Karpas-422 (cell line): ENCODE measurements around the gene DISC1. TPM values are rescaled to one million over a fixed set of nuclear protein-coding genes. Genes with fewer than 3 reads are reported as not detected.

Experiments used
- DNase-seq: peaks from one replicate; pipeline ENCODE4 v3.0.0-alpha.2; 2015
- H2AFZ ChIP-seq: fragments of 200-600 bp; sonication (generic); 2 replicates; pipeline ENCODE4 v1.6.1; 2014; ENCODE audit warnings: antibody characterized with exemption, low read length, mixed read lengths
- H3K27ac ChIP-seq: fragments of 200-600 bp; sonication (generic); 2 replicates; pipeline ENCODE4 v1.5.1; 2014; ENCODE audit warnings: mild to moderate bottlenecking, low read length, moderate library complexity
- H3K27me3 ChIP-seq: fragments of 200-600 bp; sonication (generic); 2 replicates; pipeline ENCODE4 v1.6.1; 2014; ENCODE audit warnings: low read length, mixed read lengths
- H3K36me3 ChIP-seq: fragments of 200-600 bp; sonication (generic); 2 replicates; pipeline ENCODE4 v1.6.1; 2014; ENCODE audit warnings: low read length, mixed read lengths; ENCODE audit not compliant: insufficient read depth
- H3K4me1 ChIP-seq: fragments of 200-600 bp; sonication (generic); 2 replicates; pipeline ENCODE4 v1.6.1; 2014; ENCODE audit warnings: mild to moderate bottlenecking, low read length, mixed read lengths
- H3K4me2 ChIP-seq: fragments of 200-600 bp; sonication (generic); 2 replicates; pipeline ENCODE4 v1.6.1; 2014; ENCODE audit warnings: low read length, low read depth, mild to moderate bottlenecking; ENCODE audit not compliant: poor library complexity, severe bottlenecking
- H3K4me3 ChIP-seq: fragments of 200-600 bp; sonication (generic); 2 replicates; pipeline ENCODE4 v1.5.1; 2014; ENCODE audit warnings: mild to moderate bottlenecking, antibody characterized with exemption, low read length, mixed read lengths
- H3K79me2 ChIP-seq: fragments of 200-600 bp; sonication (generic); 2 replicates; pipeline ENCODE4 v1.6.1; 2014; ENCODE audit warnings: mild to moderate bottlenecking, low read length, mixed read lengths
- H3K9ac ChIP-seq: fragments of 200-600 bp; sonication (generic); 2 replicates; pipeline ENCODE4 v1.6.0; 2014; ENCODE audit warnings: low read length
- H3K9me2 ChIP-seq: fragments of 200-600 bp; sonication (generic), shearing (Covaris generic); replicated peaks from 2 replicates; pipeline ENCODE4 v1.6.0; 2014; ENCODE audit warnings: mild to moderate bottlenecking, low read length, moderate library complexity; ENCODE audit not compliant: insufficient read depth
- H3K9me3 ChIP-seq: fragments of 300-700, 200-600 bp; sonication (generic); 2 replicates; pipeline ENCODE4 v1.6.1; 2014; ENCODE audit warnings: low read length, mixed read lengths
- H4K20me1 ChIP-seq: fragments of 200-600 bp; sonication (generic); 2 replicates; pipeline ENCODE4 v1.6.1; 2014; ENCODE audit warnings: mild to moderate bottlenecking, antibody characterized with exemption, low read length, low read depth; ENCODE audit not compliant: insufficient read depth
- total RNA-seq: library from RNA; depleted of rRNA; stranded (reverse); fragments of >200 nt; shearing (Covaris generic); gene quantifications from 2 replicates; pipeline ENCODE4 v1.2.3, GENCODE V29; 2014; ENCODE audit warnings: low replicate concordance

Gene DISC1
- total RNA-seq, 1 experiment from 2014 or later, result 6.4 TPM

DNA sequence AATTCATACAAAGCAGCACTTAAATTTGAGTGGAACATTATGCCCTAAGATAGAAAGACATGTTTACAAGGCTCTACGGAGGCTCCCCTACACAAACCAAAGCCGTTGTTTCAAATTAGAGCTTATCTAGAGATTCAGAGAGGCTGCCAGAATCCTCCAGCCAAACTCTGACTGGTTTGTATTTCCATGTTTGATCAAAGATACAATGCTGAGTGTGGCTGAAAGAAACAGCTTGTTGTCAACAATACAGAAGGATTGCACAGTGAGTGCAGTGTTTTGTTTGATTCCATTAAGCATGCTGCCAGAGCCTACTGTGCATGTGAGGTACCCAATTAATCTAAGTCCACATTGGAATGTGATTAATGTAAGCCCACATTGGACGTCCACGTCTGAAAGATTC is 402.7 kb downstream of the DISC1 start:
- Histone ChIP-seq H4K20me1 (no peaks in the 10 kb centered on the region), H3K9me3 (no peaks in the 10 kb centered on the region), H3K9me2 (no peaks in the 10 kb centered on the region), H3K4me1 (no peaks in the 10 kb centered on the region), H3K27me3 (no peaks in the 10 kb centered on the region), H3K4me2 (no peak overlapping the region), H3K36me3 (no peaks in the 10 kb centered on the region), H3K9ac (no peak overlapping the region), H3K27ac (no peak overlapping the region), H2AFZ (no peak overlapping the region), H3K79me2 (no peaks in the 10 kb centered on the region), H3K4me3 (no peak overlapping the region)
- no peak for DNase-seq

DNA sequence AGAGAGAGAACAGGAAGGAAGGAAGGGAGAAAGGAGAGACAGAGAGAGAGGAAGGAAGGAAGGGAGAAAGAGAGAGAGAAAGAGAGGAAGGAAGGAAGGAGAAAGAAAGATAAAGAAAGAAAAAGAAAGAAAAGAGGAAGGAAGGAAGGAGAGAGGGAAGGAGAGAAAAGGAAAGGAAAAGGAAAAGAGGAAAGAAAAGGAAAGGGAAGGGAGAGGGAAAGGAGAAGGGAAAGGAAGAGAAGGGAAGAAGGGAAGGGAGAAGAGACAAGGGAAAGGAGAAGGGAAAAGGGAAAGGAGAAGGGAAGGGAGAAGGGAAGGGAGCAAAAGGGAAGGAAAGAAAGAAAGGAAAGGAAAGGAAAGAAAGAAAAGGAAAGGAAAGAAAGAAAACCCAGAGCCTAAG is 404.6 kb downstream of the DISC1 start:
- Histone ChIP-seq H3K4me2 (no peak overlapping the region), H3K4me3 (no peak overlapping the region), H3K27ac (no peak overlapping the region), H3K9me3 (no peaks in the 10 kb centered on the region), H3K27me3 (no peaks in the 10 kb centered on the region), H3K79me2 (no peaks in the 10 kb centered on the region), H3K9ac (no peak overlapping the region), H3K36me3 (no peaks in the 10 kb centered on the region), H3K4me1 (no peaks in the 10 kb centered on the region), H4K20me1 (no peaks in the 10 kb centered on the region), H3K9me2 (no peaks in the 10 kb centered on the region), H2AFZ (no peak overlapping the region)
- DNase-seq, result no peak

DNA sequence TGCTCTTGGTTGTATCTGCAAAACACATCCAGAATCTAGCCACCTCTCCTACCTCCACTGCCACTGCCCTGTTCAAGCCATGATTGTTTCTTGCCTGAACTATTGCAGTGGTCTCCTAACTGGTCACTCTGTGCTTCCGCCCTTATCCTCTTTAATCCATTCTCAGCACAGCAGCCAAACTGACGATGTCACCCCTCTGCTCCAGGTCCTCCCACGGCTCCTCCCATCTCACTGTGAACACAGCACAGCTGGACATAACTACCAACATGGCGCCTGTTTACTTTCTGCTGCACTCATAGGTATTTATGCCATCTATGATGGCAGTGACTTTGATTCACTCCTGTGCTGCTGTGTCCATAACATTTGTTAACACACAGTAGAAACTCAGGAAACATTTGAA is 406.7 kb downstream of the DISC1 start:
- H3K36me3 ChIP-seq, result no peaks in the 10 kb centered on the region
- no peak overlapping the region for H3K4me3 ChIP-seq
- no peak overlapping the region for H2AFZ ChIP-seq
- H3K27me3 ChIP-seq, result no peaks in the 10 kb centered on the region
- H3K9ac ChIP-seq, result no peak overlapping the region
- no peaks in the 10 kb centered on the region for H3K4me1 ChIP-seq
- H3K27ac ChIP-seq, result no peak overlapping the region
- no peaks in the 10 kb centered on the region for H4K20me1 ChIP-seq
- DNase-seq, result no peak
- no peaks in the 10 kb centered on the region for H3K9me2 ChIP-seq
- no peaks in the 10 kb centered on the region for H3K9me3 ChIP-seq
- no peak overlapping the region for H3K4me2 ChIP-seq
- H3K79me2 ChIP-seq, result no peaks in the 10 kb centered on the region

DNA sequence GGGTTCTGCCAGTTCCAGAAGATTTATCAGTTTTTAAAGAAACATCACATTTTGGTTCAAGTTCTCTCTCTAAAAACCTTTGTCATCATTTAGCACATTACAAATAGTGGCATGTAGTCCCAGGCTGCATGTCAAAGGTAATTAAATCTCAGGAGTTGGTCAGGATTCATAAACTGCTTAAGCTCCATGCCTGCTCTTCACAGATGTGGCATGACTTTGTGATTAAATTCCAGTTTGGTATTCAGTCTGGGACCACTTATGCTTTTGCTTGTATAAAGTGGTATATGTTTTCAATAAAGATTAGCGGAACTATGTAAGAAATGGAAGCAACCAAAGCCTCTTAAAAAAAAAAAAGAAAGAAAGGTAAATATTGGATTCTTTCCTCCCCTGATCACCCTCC is 408.0 kb downstream of the DISC1 start:
- Histone ChIP-seq H3K9ac (no peak overlapping the region), H3K9me2 (no peaks in the 10 kb centered on the region), H3K4me1 (no peaks in the 10 kb centered on the region), H3K4me3 (no peak overlapping the region), H4K20me1 (no peaks in the 10 kb centered on the region), H3K4me2 (no peak overlapping the region), H3K36me3 (no peaks in the 10 kb centered on the region), H3K27me3 (no peaks in the 10 kb centered on the region), H3K79me2 (no peaks in the 10 kb centered on the region), H3K9me3 (no peaks in the 10 kb centered on the region), H3K27ac (no peak overlapping the region), H2AFZ (no peak overlapping the region)
- no peak for DNase-seq

DNA sequence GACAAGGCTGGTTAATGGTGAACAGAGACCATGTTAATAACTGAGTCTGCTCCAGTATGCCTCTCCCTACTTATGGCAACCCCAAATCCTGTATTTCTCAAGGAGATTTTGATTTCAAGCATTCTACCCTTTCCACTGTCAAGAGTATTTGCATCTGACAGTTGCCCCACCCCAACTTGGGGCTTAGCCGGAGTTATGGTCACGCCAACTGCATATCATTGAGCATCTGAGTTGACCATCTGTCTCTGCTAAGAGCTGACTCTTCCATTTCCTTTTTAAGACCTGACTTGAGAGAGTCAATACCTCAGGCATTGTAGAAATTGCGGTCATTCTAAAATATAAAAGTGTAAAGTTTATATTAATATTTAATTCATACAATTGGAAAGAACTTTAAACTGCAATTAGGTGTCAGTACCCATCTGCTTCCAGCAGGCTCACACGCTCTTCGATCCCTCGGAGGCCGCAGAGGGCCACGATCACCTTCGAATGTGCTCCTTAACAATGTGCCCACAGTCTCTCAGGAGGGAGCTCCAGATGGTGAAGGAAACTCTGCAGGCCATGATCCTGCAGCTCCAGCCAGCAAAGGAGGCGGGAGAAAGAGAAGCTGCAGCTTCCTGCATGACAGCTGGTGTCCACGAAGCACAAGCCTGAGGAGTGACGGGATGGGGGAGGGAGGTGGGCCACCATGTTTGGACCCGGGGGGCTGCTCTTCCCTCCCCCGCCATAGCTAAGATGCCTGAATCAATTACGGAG is 409.8 kb downstream of the DISC1 start:
- Histone ChIP-seq H3K9me3 (no peaks in the 10 kb centered on the region), H3K4me3 (no peak overlapping the region), H3K27ac (no peak overlapping the region), H3K9ac (no peak overlapping the region), H3K79me2 (no peaks in the 10 kb centered on the region), H3K27me3 (no peaks in the 10 kb centered on the region), H3K36me3 (no peaks in the 10 kb centered on the region), H3K4me2 (no peak overlapping the region), H3K9me2 (no peaks in the 10 kb centered on the region), H3K4me1 (no peaks in the 10 kb centered on the region), H4K20me1 (no peaks in the 10 kb centered on the region), H2AFZ (no peak overlapping the region)
- no peak for DNase-seq

DNA sequence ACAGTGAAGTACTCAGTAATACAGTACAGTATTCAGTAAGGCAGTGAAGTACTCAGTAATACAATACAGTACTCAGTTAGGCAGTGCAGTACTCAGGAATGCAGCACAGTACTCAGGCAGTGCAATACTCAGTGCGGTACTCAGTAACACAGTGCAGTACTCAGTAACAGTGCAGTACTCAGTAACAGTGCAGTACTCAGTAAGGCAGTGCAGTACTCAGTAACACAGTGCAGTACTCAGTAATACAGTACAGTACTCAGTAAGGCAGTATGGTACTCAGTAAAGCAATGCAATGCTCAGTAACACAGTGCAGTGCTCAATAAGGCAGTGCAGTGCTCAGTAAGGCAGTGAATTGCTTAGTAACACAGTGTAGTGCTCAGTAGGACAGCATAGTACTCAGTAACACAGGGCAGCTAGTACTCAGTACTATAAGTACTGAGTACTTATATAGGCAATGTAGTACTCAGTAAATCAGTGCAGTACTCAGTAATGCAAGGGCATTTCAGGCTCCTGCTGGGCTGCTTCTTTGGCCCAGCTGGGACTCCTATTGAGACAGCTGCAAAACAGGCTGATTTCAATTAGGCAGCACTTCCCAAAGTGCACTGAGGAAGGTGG is 411.3 kb downstream of the DISC1 start:
- H3K4me1 ChIP-seq, result no peaks in the 10 kb centered on the region
- H3K4me2 ChIP-seq, result no peak overlapping the region
- no peaks in the 10 kb centered on the region for H3K9me2 ChIP-seq
- no peaks in the 10 kb centered on the region for H3K9me3 ChIP-seq
- H3K27me3 ChIP-seq, result no peaks in the 10 kb centered on the region
- no peaks in the 10 kb centered on the region for H3K79me2 ChIP-seq
- DNase-seq, result no peak
- H3K27ac ChIP-seq, result no peak overlapping the region
- no peak overlapping the region for H2AFZ ChIP-seq
- no peaks in the 10 kb centered on the region for H3K36me3 ChIP-seq
- H3K9ac ChIP-seq, result no peak overlapping the region
- no peaks in the 10 kb centered on the region for H4K20me1 ChIP-seq
- H3K4me3 ChIP-seq, result no peak overlapping the region

DNA sequence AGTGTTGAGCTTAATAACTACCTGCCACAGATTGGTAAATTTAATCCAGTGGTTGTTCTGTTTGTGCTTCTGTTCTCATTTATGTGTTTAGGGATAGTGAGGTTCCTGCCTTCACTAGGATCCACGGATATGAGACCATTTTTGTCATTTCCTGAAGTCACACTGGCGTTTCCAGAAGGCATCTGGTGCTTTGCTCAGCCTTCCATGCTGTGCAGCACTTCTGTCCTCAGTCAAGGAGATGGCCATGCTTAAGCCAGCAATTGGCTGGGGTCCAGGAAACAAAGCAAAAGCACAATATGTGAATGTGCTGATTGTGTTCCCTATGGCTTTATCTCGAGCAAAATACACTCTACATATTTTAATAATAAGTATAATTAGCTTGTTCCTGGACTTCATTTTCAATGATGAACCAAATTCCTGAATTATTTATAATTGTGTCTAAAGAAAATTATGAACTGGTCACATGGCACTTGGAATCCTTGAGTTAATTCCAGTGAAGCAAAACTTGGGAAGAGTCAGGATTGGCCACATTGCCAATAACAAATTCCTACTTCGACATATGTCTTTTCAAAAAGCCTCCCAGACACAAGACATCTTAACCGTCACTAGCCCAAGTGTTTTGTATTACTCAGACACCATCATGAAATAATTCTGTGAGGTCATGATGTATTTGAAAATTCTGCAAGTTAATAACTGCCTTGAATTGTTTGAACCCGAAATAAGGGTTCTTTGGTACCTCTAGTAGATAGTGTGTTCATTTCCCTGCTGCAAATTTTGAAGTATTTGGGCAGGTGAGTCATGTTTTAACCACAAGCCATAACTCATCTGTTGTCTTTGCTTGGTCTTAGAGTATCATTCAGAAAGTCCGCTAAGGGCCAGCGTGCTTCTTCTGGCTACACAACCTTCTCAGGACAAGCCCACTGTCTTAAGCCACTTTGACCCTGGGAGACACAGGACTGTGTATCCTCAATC is 412.4 kb downstream of the DISC1 start:
- no peak for DNase-seq
- H3K4me2 ChIP-seq, result no peak overlapping the region
- H3K9me2 ChIP-seq, result no peaks in the 10 kb centered on the region

DNA sequence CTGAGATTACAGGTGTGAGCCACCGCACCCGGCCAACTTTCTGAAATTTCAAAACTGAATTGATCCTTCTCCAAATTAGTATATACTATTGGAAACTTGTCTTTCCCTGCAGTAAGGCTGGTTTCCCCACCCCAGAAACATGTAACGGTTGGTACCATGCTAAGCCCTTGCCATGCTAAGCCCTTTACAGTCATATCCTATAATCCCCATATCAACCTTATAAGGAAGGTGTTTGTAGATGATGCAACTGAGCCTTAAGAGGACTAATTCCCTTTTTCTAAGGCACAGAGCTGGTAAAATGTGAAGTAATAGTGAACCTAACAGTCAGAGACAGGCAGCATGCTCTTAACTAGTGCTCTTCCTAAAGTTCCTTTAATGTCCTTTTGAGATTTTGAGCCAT is 413.7 kb downstream of the DISC1 start:
- no peak overlapping the region for H3K4me3 ChIP-seq
- H3K9me2 ChIP-seq, result no peaks in the 10 kb centered on the region
- no peaks in the 10 kb centered on the region for H3K4me1 ChIP-seq
- no peak overlapping the region for H2AFZ ChIP-seq
- H3K36me3 ChIP-seq, result no peaks in the 10 kb centered on the region
- no peak overlapping the region for H3K4me2 ChIP-seq
- no peak overlapping the region for H3K9ac ChIP-seq
- no peak overlapping the region for H3K27ac ChIP-seq
- H3K79me2 ChIP-seq, result no peaks in the 10 kb centered on the region
- DNase-seq, result no peak
- H3K27me3 ChIP-seq, result no peaks in the 10 kb centered on the region
- H4K20me1 ChIP-seq, result no peaks in the 10 kb centered on the region
- H3K9me3 ChIP-seq, result no peaks in the 10 kb centered on the region

More for the DNA sequence above, 412.4 kb downstream of the DISC1 start:
- Histone ChIP-seq H3K36me3 (no peaks in the 10 kb centered on the region), H3K4me1 (no peaks in the 10 kb centered on the region), H3K4me3 (no peak overlapping the region), H3K79me2 (no peaks in the 10 kb centered on the region), H3K27ac (no peak overlapping the region), H3K27me3 (no peaks in the 10 kb centered on the region), H3K9me3 (no peaks in the 10 kb centered on the region), H3K9ac (no peak overlapping the region), H4K20me1 (no peaks in the 10 kb centered on the region), H2AFZ (no peak overlapping the region)
